Measurements from ENCODE around the gene PLP2.
"Not testable (repeated sequence)": the region's sequence is repeated elsewhere in the genome, so short reads cannot be mapped to it uniquely, and the experiment has no call there.

Gene PLP2

DNA sequence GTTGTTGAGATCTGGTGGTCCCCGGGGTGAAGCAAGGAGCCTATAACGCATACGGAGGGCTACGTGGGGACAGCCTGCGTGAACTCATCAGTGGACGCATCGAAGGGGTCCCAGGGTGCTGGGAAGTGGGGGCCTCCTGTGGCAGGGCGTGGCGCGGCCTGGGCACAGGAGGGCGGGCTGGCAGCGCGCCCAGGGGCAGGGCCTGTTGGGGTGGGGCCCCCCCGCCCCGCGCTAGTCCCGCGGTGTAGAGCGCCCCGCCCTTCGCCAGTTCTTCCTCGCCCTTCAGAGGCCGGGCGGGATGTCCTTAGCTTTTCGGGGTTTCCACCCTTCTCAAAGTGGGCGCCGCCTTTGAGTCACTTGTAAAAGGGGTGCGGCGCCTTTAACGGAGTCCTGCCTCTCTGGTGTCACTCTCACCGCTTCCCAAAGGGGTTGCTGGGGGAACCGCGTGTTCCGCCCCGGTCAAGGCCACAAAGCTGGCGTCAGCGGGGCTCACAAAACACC is 632 bp downstream of the PLP2 start:
- WGBS = 2% methylated on average over 37 of the region's 37 CpGs
- H3K27me3 ChIP-seq (ENCODE audit: control insufficient read depth in 1 of 2, insufficient read depth in 1 of 2, low read length in 2 of 2) = no peaks in the 10 kb centered on the region
- peaks cover 2% of the 10 kb centered on the region for H3K79me1 ChIP-seq (replicated peaks; ENCODE audit: low read length, poor library complexity, severe bottlenecking)
- H3K27ac ChIP-seq (ENCODE audit: low read length, poor library complexity, severe bottlenecking) = peak overlapping the region; percentile 70
- H3K36me3 ChIP-seq (ENCODE audit: control insufficient read depth in 1 of 2, insufficient read depth in 2 of 2, low read depth in 1 of 2, low read length in 2 of 2) = peaks cover 13 to 32% of the 10 kb centered on the region in 2 experiments
- peak overlapping the region; percentile 85 for H2BK120ac ChIP-seq (ENCODE audit: low read depth, low read length)
- H3K18ac ChIP-seq (ENCODE audit: low read depth in 1 of 2, low read length in 2 of 2) = peak overlapping the region; percentile 8 to 67
- H2AFZ ChIP-seq (ENCODE audit: low read depth, low read length) = peak overlapping the region; percentile 36
- peak overlapping the region in 1 of 2 experiments; percentile 30 for H3K14ac ChIP-seq (ENCODE audit: low read length in 2 of 2)
- H2BK12ac ChIP-seq (ENCODE audit: low read length in 2 of 2) = no peak overlapping the region
- peak overlapping the region; percentile 74 to 94 for H3K4ac ChIP-seq (ENCODE audit: low read depth in 1 of 2, low read length in 2 of 2)
- H3K9me3 ChIP-seq (ENCODE audit: control insufficient read depth, low read length) = no peaks in the 10 kb centered on the region
- H4K91ac ChIP-seq (ENCODE audit: low read length) = peak overlapping the region; percentile 90
- DNase-seq = peak; percentile 49
- no peak overlapping the region for H2BK15ac ChIP-seq (ENCODE audit: low read depth, poor library complexity, severe bottlenecking)
- no peak overlapping the region for H3K23ac ChIP-seq (ENCODE audit: low read length in 2 of 2)
- H2AK5ac ChIP-seq (ENCODE audit: low read length, severe bottlenecking) = no peak overlapping the region
- H3K9ac ChIP-seq (ENCODE audit: low read length) = peak overlapping the region; percentile 86
- peak overlapping the region; percentile 72 for H4K8ac ChIP-seq (ENCODE audit: low read length)
- peaks cover 6% of the 10 kb centered on the region for H3K4me1 ChIP-seq (ENCODE audit: control insufficient read depth, insufficient read depth, low read depth, low read length)
- H2BK5ac ChIP-seq (ENCODE audit: low read depth, low read length, poor library complexity, severe bottlenecking) = no peak overlapping the region
- peak overlapping the region; percentile 54 for H3K4me2 ChIP-seq (ENCODE audit: low read length, poor library complexity, severe bottlenecking)
- peak overlapping the region; percentile 64 to 81 for H3K4me3 ChIP-seq (ENCODE audit: insufficient read depth in 1 of 2, low read depth in 1 of 2, low read length in 2 of 2)

DNA sequence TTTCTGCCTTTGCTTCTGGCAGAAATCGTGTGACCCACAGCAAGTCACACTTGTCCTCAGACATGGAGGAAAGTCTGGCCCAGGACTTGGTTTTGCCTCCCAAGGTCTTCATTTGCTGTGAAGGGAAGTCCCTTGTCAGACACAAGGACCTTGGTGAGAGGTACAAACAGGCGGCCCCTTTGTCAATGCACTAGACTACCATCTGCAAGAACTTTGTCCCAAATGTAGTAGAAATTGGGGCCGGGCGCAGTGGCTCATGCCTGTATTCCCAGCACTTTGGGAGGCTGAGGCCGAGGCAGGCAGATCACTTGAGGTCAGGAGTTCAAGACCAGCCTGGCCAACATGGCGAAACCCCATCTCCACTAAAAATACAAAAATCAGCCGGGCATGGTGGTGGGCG is 1.8 kb downstream of the PLP2 start:
- not testable (repeated sequence) for H3K27ac ChIP-seq (ENCODE audit: low read length, poor library complexity, severe bottlenecking); DNase-seq; H2AFZ ChIP-seq (ENCODE audit: low read depth, low read length); H3K14ac ChIP-seq (ENCODE audit: low read length in 2 of 2); H3K4ac ChIP-seq (ENCODE audit: low read depth in 1 of 2, low read length in 2 of 2); H3K4me2 ChIP-seq (ENCODE audit: low read length, poor library complexity, severe bottlenecking); H3K79me1 ChIP-seq (replicated peaks; ENCODE audit: low read length, poor library complexity, severe bottlenecking); H2BK120ac ChIP-seq (ENCODE audit: low read depth, low read length); H3K4me1 ChIP-seq (ENCODE audit: control insufficient read depth, insufficient read depth, low read depth, low read length); H2BK15ac ChIP-seq (ENCODE audit: low read depth, poor library complexity, severe bottlenecking); H3K27me3 ChIP-seq (ENCODE audit: control insufficient read depth in 1 of 2, insufficient read depth in 1 of 2, low read length in 2 of 2); H4K91ac ChIP-seq (ENCODE audit: low read length); H3K9ac ChIP-seq (ENCODE audit: low read length); H3K18ac ChIP-seq (ENCODE audit: low read depth in 1 of 2, low read length in 2 of 2); H2AK5ac ChIP-seq (ENCODE audit: low read length, severe bottlenecking); H4K8ac ChIP-seq (ENCODE audit: low read length); H3K9me3 ChIP-seq (ENCODE audit: control insufficient read depth, low read length); H2BK5ac ChIP-seq (ENCODE audit: low read depth, low read length, poor library complexity, severe bottlenecking); H2BK12ac ChIP-seq (ENCODE audit: low read length in 2 of 2); H3K23ac ChIP-seq (ENCODE audit: low read length in 2 of 2)
- Histone ChIP-seq H3K36me3 (ENCODE audit: control insufficient read depth in 1 of 2, insufficient read depth in 2 of 2, low read depth in 1 of 2, low read length in 2 of 2) (peaks cover 16 to 44% of the 10 kb centered on the region in 2 experiments), H3K4me3 (ENCODE audit: insufficient read depth in 1 of 2, low read depth in 1 of 2, low read length in 2 of 2) (peak overlapping the region in 1 of 2 experiments; percentile 81)
- WGBS = 97% methylated on average over 4 of the region's 8 CpGs

DNA sequence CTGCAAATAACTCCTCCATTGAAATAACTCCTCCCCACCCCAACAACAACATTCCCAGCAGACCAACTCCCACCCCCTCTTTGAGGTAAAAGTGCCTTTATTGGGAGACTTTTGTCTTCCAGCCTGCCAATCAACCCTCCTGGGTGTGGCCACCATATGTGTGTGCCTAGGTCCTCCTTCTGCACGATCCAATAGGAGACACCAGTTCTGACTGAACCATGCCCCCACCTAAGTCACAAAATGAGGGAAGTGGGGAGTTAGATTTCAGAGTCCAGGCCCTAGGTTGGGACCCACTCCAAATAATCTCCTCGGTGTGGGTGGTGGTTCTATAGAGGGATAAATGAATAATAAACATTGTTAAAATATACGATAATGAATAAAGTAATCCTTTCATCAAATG is 3.0 kb downstream of the PLP2 start:
- H3K4me1 ChIP-seq (ENCODE audit: control insufficient read depth, insufficient read depth, low read depth, low read length) = peaks cover 5% of the 10 kb centered on the region
- no peak overlapping the region for H2BK15ac ChIP-seq (ENCODE audit: low read depth, poor library complexity, severe bottlenecking)
- peaks cover 16 to 56% of the 10 kb centered on the region in 2 experiments for H3K36me3 ChIP-seq (ENCODE audit: control insufficient read depth in 1 of 2, insufficient read depth in 2 of 2, low read depth in 1 of 2, low read length in 2 of 2)
- H2AFZ ChIP-seq (ENCODE audit: low read depth, low read length) = no peak overlapping the region
- H3K9me3 ChIP-seq (ENCODE audit: control insufficient read depth, low read length) = no peaks in the 10 kb centered on the region
- H3K9ac ChIP-seq (ENCODE audit: low read length) = no peak overlapping the region
- no peak overlapping the region for H2BK120ac ChIP-seq (ENCODE audit: low read depth, low read length)
- no peak overlapping the region for H3K4ac ChIP-seq (ENCODE audit: low read depth in 1 of 2, low read length in 2 of 2)
- H2AK5ac ChIP-seq (ENCODE audit: low read length, severe bottlenecking) = no peak overlapping the region
- WGBS = no CpG with 5 or more reads among the region's 3 CpGs
- H4K8ac ChIP-seq (ENCODE audit: low read length) = no peak overlapping the region
- H2BK5ac ChIP-seq (ENCODE audit: low read depth, low read length, poor library complexity, severe bottlenecking) = no peak overlapping the region
- no peak overlapping the region for H3K14ac ChIP-seq (ENCODE audit: low read length in 2 of 2)
- no peaks in the 10 kb centered on the region for H3K27me3 ChIP-seq (ENCODE audit: control insufficient read depth in 1 of 2, insufficient read depth in 1 of 2, low read length in 2 of 2)
- no peak for DNase-seq
- no peak overlapping the region for H3K27ac ChIP-seq (ENCODE audit: low read length, poor library complexity, severe bottlenecking)
- no peak overlapping the region for H3K18ac ChIP-seq (ENCODE audit: low read depth in 1 of 2, low read length in 2 of 2)
- no peak overlapping the region for H3K4me2 ChIP-seq (ENCODE audit: low read length, poor library complexity, severe bottlenecking)
- H4K91ac ChIP-seq (ENCODE audit: low read length) = no peak overlapping the region
- no peak overlapping the region for H3K4me3 ChIP-seq (ENCODE audit: insufficient read depth in 1 of 2, low read depth in 1 of 2, low read length in 2 of 2)
- H3K79me1 ChIP-seq (replicated peaks; ENCODE audit: low read length, poor library complexity, severe bottlenecking) = peaks cover 2% of the 10 kb centered on the region
- H2BK12ac ChIP-seq (ENCODE audit: low read length in 2 of 2) = no peak overlapping the region
- H3K23ac ChIP-seq (ENCODE audit: low read length in 2 of 2) = no peak overlapping the region

DNA sequence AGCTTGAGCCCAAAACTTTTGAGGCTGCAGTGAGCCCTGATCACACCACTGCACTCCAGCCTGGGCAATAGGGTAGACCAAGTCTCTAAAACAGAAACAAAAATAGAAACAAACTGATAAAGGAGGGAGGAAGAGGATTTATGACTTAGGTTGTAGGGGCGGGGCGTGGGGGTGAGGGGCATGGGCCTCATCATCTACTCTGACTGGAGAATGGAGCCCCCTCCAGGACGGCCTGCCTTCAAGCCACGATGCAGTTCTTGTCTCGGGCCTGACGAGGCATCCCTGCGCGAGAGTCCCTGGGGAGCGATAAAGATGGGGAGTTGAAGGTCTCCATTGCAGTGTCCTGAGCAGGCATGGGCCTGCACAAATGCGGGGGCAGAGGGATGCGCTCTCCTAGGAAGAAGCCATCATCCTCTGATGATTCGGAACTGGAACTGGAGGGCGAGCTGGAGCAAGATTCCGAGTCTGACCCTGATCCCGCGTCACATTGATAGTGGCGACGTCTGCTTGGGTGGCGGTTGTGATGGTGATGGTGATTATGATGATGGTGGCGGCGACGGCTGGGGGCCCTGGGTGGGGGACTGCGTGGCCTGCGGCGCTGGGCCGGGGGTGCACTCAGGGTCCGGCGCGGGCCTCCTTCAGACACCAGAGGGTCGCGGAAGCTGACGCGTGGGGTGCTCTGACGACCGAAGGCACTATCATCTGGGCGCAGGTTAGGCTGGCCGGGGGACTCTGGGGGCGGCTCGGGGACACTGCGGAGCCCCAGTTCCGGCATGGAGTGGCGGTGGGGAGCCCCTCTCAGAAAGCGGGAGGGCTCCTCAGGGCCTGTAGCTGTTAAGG is 4.0 kb downstream of the PLP2 start:
- no peak overlapping the region for H3K4me3 ChIP-seq (ENCODE audit: insufficient read depth in 1 of 2, low read depth in 1 of 2, low read length in 2 of 2)
- no peak overlapping the region for H2AK5ac ChIP-seq (ENCODE audit: low read length, severe bottlenecking)
- no peak overlapping the region for H2BK120ac ChIP-seq (ENCODE audit: low read depth, low read length)
- no peak overlapping the region for H2BK5ac ChIP-seq (ENCODE audit: low read depth, low read length, poor library complexity, severe bottlenecking)
- H3K79me1 ChIP-seq (replicated peaks; ENCODE audit: low read length, poor library complexity, severe bottlenecking) = peaks cover 2% of the 10 kb centered on the region
- H3K9ac ChIP-seq (ENCODE audit: low read length) = no peak overlapping the region
- H3K27ac ChIP-seq (ENCODE audit: low read length, poor library complexity, severe bottlenecking) = no peak overlapping the region
- WGBS = 94% methylated on average over 32 of the region's 43 CpGs
- no peak overlapping the region for H2BK15ac ChIP-seq (ENCODE audit: low read depth, poor library complexity, severe bottlenecking)
- H2AFZ ChIP-seq (ENCODE audit: low read depth, low read length) = no peak overlapping the region
- no peak overlapping the region for H4K8ac ChIP-seq (ENCODE audit: low read length)
- H3K14ac ChIP-seq (ENCODE audit: low read length in 2 of 2) = no peak overlapping the region
- H3K18ac ChIP-seq (ENCODE audit: low read depth in 1 of 2, low read length in 2 of 2) = no peak overlapping the region
- no peak overlapping the region for H3K23ac ChIP-seq (ENCODE audit: low read length in 2 of 2)
- no peak overlapping the region for H3K4ac ChIP-seq (ENCODE audit: low read depth in 1 of 2, low read length in 2 of 2)
- H3K9me3 ChIP-seq (ENCODE audit: control insufficient read depth, low read length) = no peaks in the 10 kb centered on the region
- H3K27me3 ChIP-seq (ENCODE audit: control insufficient read depth in 1 of 2, insufficient read depth in 1 of 2, low read length in 2 of 2) = no peaks in the 10 kb centered on the region
- peaks cover 20 to 59% of the 10 kb centered on the region in 2 experiments for H3K36me3 ChIP-seq (ENCODE audit: control insufficient read depth in 1 of 2, insufficient read depth in 2 of 2, low read depth in 1 of 2, low read length in 2 of 2)
- DNase-seq = no peak
- H2BK12ac ChIP-seq (ENCODE audit: low read length in 2 of 2) = no peak overlapping the region
- H3K4me2 ChIP-seq (ENCODE audit: low read length, poor library complexity, severe bottlenecking) = no peak overlapping the region
- H4K91ac ChIP-seq (ENCODE audit: low read length) = no peak overlapping the region
- H3K4me1 ChIP-seq (ENCODE audit: control insufficient read depth, insufficient read depth, low read depth, low read length) = peaks cover 5% of the 10 kb centered on the region

Measured in mesenchymal stem cell (in vitro differentiated cells and primary cell).